ENCODE results near the gene MEAF6.

DNA sequence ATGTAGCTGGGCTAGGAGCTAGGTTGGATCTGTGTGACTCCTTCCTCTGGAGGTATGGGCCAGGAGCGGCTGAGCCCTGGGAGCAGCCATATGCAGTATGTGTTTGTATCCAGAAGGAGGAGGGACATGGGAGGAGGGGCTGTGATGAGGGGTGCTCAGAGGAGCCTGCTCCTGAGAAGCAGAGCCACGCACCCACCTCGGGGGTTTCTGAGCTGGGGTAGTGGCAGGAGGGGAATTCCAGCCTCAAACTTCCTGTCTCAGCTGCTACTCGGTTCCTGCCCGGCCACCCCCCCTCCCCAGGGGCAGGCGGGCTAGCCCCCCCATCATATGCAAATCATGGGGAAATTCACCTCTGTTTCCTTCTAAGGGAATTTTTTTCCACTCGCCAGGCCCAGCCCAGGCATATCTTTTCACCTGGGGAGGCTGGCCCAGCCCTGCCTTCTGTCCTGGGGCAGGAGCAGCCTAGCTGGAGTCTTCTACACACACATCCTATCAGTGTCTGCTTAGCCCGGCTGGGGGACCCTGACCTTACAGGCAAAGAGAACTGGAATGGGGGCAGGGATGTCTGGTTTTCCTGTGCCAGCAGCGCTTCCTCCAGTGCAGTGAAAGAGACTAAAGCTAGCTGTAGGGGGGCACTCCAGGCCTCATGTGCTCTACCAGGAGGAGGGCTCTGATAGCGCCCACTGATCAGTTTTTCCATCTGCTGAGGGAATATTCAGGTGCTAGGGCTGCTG lies 37.2 kb downstream of the MEAF6 start:
- TF ChIP-seq TARDBP (IDR thresholded peaks at IDR 0.05), result no peak
- no peak for TF ChIP-seq SUZ12 (IDR thresholded peaks at IDR 0.05)
- no peak for TF ChIP-seq FOXA1 (IDR thresholded peaks at IDR 0.05)
- TF ChIP-seq NFRKB (IDR thresholded peaks at IDR 0.05), result no peak
- no peak for TF ChIP-seq CTBP1 (IDR thresholded peaks at IDR 0.05; ENCODE audit: borderline replicate concordance)
- no peak for TF ChIP-seq SP1 (IDR thresholded peaks at IDR 0.05)
- no peak for TF ChIP-seq ZNF384 (IDR thresholded peaks at IDR 0.05)
- TF ChIP-seq FOXM1 (IDR thresholded peaks at IDR 0.05; ENCODE audit: borderline replicate concordance), result no peak
- no peak for TF ChIP-seq FOXK2 (IDR thresholded peaks at IDR 0.05)
- no peak for TF ChIP-seq ARNT (IDR thresholded peaks at IDR 0.05)
- TF ChIP-seq L3MBTL2 (conservative IDR thresholded peaks at IDR 0.05), result no peak
- no peak for TF ChIP-seq BHLHE40 (IDR thresholded peaks at IDR 0.05; ENCODE audit: borderline replicate concordance)
- TF ChIP-seq LEF1 (IDR thresholded peaks at IDR 0.05; ENCODE audit: borderline replicate concordance), result no peak
